Activated CD4-positive, alpha-beta T cell treated with anti-CD3 and anti-CD28 coated beads, Interleukin-2, amount 50 U/mL, for 16 hours (primary cell): ENCODE measurements around the gene CDH7.

ENCODE experiments used
- DNase-seq: peaks from one replicate; pipeline ENCODE4 v3.0.0-alpha.2; 2020

CDH7 gene

DNA sequence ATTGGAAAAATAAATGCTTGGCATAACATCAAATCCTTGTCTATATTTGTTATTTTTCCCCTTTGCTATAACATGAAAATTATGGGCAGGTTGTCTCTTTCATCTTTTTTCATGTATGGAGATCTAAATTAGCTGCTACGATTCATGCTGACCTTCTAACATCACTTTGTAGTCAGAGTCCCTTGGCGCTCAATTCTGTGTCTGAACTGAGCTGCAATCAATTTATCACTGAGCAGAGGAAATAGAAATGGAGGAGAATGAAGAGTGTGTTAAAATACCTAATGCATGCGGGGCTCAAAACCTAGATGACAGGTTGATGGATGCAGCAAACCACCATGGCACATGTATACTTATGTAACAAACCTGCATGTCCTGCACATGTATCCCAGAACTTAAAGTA, 168.9 kb downstream of the CDH7 start:
- no peak for DNase-seq

DNA sequence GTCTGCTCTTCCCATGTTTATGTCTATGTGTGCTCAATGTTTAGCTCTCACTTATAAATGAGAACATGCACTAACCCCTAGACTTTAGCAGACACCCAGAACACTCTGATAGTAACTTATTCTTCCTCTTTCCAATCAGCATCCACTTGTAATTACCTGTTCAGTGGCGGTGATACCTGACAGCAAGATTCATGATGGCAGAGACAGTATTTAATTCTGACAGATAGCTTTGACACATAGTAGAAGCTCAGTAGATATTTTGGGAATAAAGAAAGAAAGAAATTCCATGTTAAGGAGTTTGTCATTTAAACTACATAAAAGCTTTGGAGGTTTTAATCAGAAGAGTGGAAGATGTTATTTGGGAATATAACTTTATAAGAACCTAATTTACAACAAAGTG, 171.3 kb downstream of the CDH7 start:
- DNase-seq = no peak

DNA sequence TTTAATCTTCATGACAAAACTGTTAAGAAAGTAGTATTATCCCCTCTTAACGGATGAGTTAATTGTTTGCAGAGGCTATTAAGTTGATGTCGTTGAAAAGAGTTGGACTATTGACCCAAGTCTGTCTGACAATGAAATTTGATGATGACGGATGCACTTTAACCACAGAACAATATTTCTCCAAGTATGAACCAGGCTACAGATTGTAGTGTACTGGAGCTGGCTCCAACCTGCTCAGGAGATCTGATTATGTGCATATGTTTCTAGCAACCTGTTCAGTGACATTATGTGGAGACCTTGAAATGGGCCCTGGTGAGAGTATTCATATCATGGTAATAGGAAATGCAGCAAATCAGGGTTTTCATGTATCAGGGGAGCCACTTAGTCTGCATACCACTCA, 174.1 kb downstream of the CDH7 start:
- DNase-seq = no peak

DNA sequence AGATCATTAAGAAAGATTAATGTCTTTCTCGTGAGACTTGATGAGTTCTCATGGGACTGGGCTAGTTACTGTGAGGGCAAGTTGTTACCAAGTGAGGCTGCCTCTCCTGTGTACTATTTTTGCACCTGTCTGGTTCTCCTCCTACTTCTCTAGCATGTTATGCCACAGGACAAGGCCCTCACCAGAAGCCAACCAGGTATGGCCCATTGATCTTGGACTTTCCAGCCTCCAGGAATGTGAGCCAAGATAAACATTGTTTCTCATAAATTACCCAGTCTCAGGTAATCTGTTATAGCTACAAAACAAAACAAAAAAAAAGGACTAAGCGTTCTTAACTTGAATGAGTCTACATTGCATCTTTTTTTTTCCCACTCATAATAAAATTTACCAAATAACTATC, 184.1 kb downstream of the CDH7 start:
- DNase-seq = no peak

DNA sequence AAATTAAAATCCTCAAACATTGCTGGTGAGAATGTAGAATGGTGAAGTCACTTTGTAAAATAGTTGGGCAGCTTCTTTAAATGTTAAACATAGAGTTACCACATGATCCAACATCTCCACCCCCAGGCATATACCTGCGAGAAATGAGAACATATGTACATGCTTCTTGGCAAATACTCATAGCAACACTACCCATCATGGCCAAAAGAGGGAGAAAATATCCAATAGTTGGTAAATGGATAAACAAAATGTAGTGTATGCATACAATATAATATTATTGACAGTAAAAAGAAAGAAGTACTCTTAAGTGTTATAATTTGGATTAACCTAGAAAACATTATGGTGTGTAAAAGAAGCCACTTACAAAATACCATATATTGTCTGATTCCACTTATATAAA, 185.9 kb downstream of the CDH7 start:
- no peak for DNase-seq

DNA sequence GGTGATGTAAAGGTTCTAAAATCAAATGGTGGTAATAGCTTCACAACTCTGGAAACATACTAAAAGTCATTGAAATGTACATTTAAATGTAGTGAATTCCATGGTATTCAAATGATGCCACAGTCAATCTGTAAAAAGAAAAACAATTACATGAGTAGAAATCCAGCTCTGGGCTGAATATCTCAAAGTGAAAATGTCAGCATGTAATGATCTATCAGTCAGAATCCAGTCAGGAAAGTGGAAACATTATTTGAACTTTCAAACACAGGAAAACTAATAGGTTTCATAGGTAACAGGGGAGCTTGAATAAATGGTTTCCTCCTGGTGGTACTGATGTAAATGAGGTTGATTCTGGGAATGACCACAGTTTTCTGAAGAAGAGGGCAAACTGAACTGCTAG, 186.4 kb downstream of the CDH7 start:
- DNase-seq = no peak

DNA sequence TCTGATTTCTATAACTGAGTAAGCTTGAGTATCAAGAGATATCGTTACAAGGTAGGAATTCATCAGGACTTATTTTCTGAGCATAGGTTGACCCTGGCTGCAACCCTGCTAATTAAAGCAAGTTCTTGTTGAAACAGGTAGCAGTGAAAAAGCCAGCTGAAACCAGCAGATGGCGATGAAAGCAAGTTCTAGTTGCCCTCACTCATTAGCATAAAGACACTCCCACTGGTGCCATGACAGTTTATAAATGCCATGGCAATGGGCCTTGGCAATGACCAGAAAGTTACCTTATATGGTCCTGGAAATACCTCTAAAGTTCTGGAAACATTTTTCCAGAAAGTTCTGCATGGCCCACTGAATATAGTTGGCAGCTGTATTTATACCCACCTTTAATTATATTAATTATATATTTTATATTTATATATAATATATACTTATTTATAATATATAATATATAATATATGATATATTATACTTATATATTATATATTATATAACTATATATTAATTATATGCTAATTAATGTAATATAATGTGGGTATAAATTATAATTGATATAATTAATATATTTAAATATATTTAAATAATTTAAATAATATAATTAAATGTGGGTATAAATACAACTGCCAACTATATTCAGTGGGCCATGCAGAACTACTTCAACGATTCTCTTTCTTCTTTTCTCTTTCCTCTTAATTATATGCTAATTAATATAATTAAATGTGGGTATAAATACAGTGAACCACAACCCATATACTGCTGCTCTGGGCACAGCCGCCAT, 188.0 kb downstream of the CDH7 start:
- DNase-seq = peak; percentile 29
